T-cell (primary cell): ENCODE data around the gene UMAD1. TPM values are rescaled to one million over a fixed set of nuclear protein-coding genes. Genes with fewer than 3 reads are reported as not detected.

Source experiments
- ATAC-seq, 4 experiments: fragments of 200-7000 bp in 3 of 4; fragments of 150-1000 bp in 1 of 4; cut with Tn5 transposase; replicated peaks in 1 of 4; 1 replicate in 3 of 4; 2 replicates in 1 of 4; pipeline ENCODE4 v1.10.0; 2021; ENCODE audit warnings: moderate library complexity in 3 of 4, mild to moderate bottlenecking in 2 of 4, moderate number of reproducible peaks in 1 of 4
- CTCF ChIA-PET, 2 donors: fragments of 300-600 bp; sonication (Branson Sonifier 250); formaldehyde crosslinking; loops; one replicate each; lab custom pipeline; 2022; ENCODE audit warnings: antibody characterized with exemption in 2 of 2; lab: Charles Lee
- POLR2A ChIA-PET, 2 donors: fragments of 300-600 bp; sonication (Branson Sonifier 250); formaldehyde crosslinking; loops; one replicate each; lab custom pipeline; 2022; ENCODE audit warnings: antibody characterized with exemption in 2 of 2; lab: Charles Lee
- DNase-seq, 35 experiments: peaks; one replicate each; pipeline versions ENCODE4 v3.0.0 to v3.0.0-alpha.2; 2013 to 2023
- H3K27ac ChIP-seq: one replicate; pipeline ENCODE4 v1.5.1; 2013; ENCODE audit warnings: low read length
- H3K27me3 ChIP-seq, 2 experiments: replicated peaks in 1 of 2; 1 replicate in 1 of 2; 2 replicates in 1 of 2; pipeline versions ENCODE4 v1.6.1 to v1.7.0; 2013; ENCODE audit warnings: low read length in 1 of 2, mixed read lengths in 1 of 2; ENCODE audit not compliant: control insufficient read depth in 2 of 2, insufficient read depth in 2 of 2; ENCODE audit errors: extremely low read depth in 1 of 2
- H3K36me3 ChIP-seq, 2 donors: 1 replicate in 1 of 2; 2 replicates in 1 of 2; pipeline versions ENCODE4 v1.6.1 to v1.7.0; 2013; ENCODE audit warnings: low read length in 1 of 2; ENCODE audit not compliant: control insufficient read depth in 2 of 2, insufficient read depth in 1 of 2; ENCODE audit errors: extremely low read depth in 1 of 2
- H3K4me1 ChIP-seq, 2 experiments: 1 replicate in 1 of 2; 2 replicates in 1 of 2; pipeline versions ENCODE4 v1.6.1 to v1.7.0; 2013; ENCODE audit warnings: low read length in 2 of 2, mixed read lengths in 1 of 2; ENCODE audit not compliant: insufficient read depth in 2 of 2, control insufficient read depth in 1 of 2; ENCODE audit errors: extremely low read depth in 1 of 2
- H3K4me3 ChIP-seq, 2 donors: 1 replicate in 1 of 2; 2 replicates in 1 of 2; pipeline versions ENCODE4 v1.5.1 to v1.7.0; 2013; ENCODE audit warnings: mild to moderate bottlenecking in 2 of 2, low read length in 1 of 2, moderate library complexity in 1 of 2; ENCODE audit not compliant: control insufficient read depth in 1 of 2; ENCODE audit errors: extremely low read depth in 1 of 2
- H3K9me3 ChIP-seq: 2 replicates; pipeline ENCODE4 v1.7.0; 2013
- H3K27ac Mint-ChIP-seq, 2 donors: one replicate each; pipeline ENCODE4 v1.8.0; 2020 to 2021; ENCODE audit warnings: mild to moderate bottlenecking in 2 of 2, mixed read lengths in 2 of 2
- H3K27me3 Mint-ChIP-seq, 2 donors: one replicate each; pipeline ENCODE4 v1.8.0; 2021 to 2022; ENCODE audit warnings: mixed read lengths in 2 of 2
- H3K36me3 Mint-ChIP-seq: one replicate; pipeline ENCODE4 v1.8.0; 2021; ENCODE audit warnings: mixed read lengths
- H3K4me1 Mint-ChIP-seq, 3 donors: one replicate each; pipeline ENCODE4 v1.8.0; 2020 to 2022; ENCODE audit warnings: mixed read lengths in 3 of 3, mild to moderate bottlenecking in 1 of 3
- H3K4me3 Mint-ChIP-seq, 3 donors: one replicate each; pipeline ENCODE4 v1.8.0; 2020 to 2022; ENCODE audit warnings: mild to moderate bottlenecking in 3 of 3, mixed read lengths in 3 of 3, moderate library complexity in 3 of 3
- H3K9me3 Mint-ChIP-seq, 3 donors: one replicate each; pipeline ENCODE4 v1.8.0; 2020 to 2022; ENCODE audit warnings: mixed read lengths in 3 of 3
- WGBS: methylation state at CpG from one replicate; pipeline ENCODE4 v1.1.5; 2013; ENCODE audit warnings: missing lambda C conversion rate; ENCODE audit not compliant: insufficient coverage; 5-methylcytosine and 5-hydroxymethylcytosine counted together
- total RNA-seq, 35 experiments: library from RNA in 6 of 35; stranded (reverse) in 6 of 35; fragments of 120-200 nt in 1 of 35; gene quantifications; one replicate each; pipeline versions ENCODE4 v1.2.1 to v1.2.4 and lab custom pipeline; 2013 to 2026

Gene UMAD1
- total RNA-seq, 5 donors from 2014 or later (not counting 1 experiment from before 2014, with no cell fraction given), result 13.8 to 19.8 (median 16.6) TPM

DNA sequence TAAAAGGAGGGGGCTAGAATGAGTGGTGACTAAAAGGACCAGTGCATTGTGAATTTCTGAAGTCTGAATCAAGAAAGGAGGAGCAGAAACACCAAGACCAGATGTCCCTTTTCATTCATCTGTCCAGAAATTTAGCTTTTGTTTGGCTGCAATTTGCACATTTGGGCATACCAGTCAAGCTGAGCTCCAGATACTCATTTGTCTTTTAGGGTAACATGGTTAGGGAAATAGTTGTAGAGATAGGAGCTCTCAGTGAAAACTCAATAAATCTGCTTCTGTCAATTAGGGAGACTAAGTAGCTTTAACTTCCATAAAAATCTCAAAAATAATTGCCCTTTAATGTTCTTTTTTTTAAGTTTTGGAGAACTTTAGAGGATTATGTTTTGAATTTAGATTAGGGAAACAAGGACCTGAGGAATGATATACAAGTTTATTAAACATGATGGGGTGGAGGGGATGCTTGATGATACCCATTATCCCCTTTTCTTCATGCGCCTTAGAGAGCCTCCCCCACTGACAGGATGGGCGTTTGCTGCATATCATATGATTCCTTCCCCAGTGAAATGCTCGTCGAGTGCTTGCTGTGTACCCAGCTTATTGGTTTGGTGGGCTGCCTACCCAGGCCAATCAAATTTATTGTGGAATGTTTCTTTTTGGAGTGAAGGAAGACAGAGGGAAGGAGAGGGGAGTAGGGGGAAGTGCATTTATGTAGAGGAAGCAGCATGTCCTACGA, 128.6 kb downstream of the UMAD1 start:
- H3K27ac ChIP-seq, result no peak overlapping the region
- no peak overlapping the region for H3K4me3 ChIP-seq
- H3K4me3 Mint-ChIP-seq, result no peak overlapping the region
- H3K27ac Mint-ChIP-seq, result no peak overlapping the region
- no peaks in the 10 kb centered on the region for H3K9me3 ChIP-seq
- WGBS, result 90% methylated on average over 2 of the region's 5 CpGs
- peaks cover 37 to 52% (median 49%) of the 10 kb centered on the region in 3 donors for H3K4me1 Mint-ChIP-seq
- ChIA-PET CTCF (interaction anchor here in 1 of 2 donors (1.0 kb wide), 1 partner anchor 88 kb away, joined by 4 read pairs; no protein-coding TSS in a partner anchor), POLR2A (no interaction called here)
- peaks cover 4 to 10% of the 10 kb centered on the region in 2 experiments for H3K4me1 ChIP-seq
- H3K9me3 Mint-ChIP-seq, result no peaks in the 10 kb centered on the region
- H3K36me3 ChIP-seq, result no peaks in the 10 kb centered on the region
- ATAC-seq, result no peak
- H3K27me3 ChIP-seq, result no peaks in the 10 kb centered on the region
- no peaks in the 10 kb centered on the region for H3K27me3 Mint-ChIP-seq
- peaks cover 3% of the 10 kb centered on the region for H3K36me3 Mint-ChIP-seq
- DNase-seq, result no peak

DNA sequence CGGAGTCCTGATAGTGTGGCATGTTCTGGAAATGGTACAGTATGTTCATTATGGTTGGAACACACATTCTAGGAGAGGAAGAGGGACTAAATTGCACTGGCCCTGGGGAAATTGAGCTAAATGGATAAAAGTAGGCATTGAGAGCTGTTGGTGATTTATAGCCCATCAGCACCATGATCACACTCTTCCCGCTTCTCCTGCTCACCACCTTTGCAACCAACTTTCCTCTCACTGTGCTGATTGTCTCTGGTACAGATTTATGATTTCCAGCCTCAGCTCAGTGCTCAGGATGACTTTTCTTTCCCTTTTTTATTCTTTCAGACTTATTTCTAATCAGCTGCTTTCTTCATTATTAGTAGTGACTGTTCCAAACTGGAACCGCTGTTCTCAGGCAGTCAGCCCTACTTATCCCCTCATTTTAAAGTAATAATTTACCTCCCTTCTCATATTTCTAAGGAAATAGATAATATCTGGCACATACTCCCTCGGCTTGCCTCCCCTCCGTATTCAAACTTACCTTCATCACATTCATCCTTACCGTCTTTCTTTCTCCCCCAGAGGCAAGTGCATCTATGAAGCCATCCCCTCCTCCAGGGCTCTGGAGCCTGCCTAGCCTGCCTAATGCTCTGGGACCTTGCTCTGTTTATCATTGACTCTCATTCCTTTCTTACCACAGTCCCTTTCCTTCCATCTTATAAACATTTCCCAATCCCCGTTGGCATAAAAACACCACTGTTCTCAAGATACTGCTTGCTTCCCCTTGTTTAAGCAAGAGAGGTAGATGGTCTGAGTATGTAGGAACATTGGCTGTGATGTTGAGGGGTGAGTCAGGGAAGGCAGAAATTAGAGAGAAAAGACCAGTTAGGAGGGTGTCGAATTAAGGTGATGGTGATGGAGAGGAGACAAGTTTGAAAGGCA, 129.4 kb downstream of the UMAD1 start:
- Histone ChIP-seq H3K27ac (no peak overlapping the region), H3K27me3 (no peaks in the 10 kb centered on the region), H3K4me1 (peaks cover 0 to 3% of the 10 kb centered on the region in 2 experiments), H3K9me3 (no peaks in the 10 kb centered on the region), H3K4me3 (no peak overlapping the region), H3K36me3 (no peaks in the 10 kb centered on the region)
- no peak overlapping the region for H3K4me3 Mint-ChIP-seq
- ATAC-seq (no peak), DNase-seq (no peak)
- ChIA-PET CTCF (no interaction called here), POLR2A (no interaction called here)
- H3K27ac Mint-ChIP-seq, result no peak overlapping the region
- H3K9me3 Mint-ChIP-seq, result no peaks in the 10 kb centered on the region
- peaks cover 29 to 49% (median 40%) of the 10 kb centered on the region in 3 donors for H3K4me1 Mint-ChIP-seq
- WGBS, result 90% methylated on average over 5 of the region's 8 CpGs
- H3K27me3 Mint-ChIP-seq, result no peaks in the 10 kb centered on the region
- H3K36me3 Mint-ChIP-seq, result peaks cover 7% of the 10 kb centered on the region

DNA sequence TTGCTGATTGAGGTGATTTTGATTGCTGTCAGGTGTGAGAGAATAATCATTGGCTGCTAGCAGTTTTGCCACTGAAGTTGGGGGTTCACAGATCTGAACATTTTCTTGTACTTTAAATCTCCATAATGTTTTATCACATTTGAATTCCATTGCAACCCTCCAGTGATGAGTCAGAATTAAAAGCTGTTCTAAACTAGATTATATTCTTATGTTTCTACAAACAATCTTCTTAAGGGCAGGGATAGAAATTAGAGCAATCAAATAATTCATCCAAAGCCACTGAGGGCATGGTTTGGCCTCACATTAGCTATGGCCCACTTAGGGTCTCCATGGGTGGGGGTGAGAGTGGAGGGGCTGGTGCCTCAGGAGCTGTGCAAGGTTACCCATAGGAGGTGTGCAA, 130.9 kb downstream of the UMAD1 start:
- no peaks in the 10 kb centered on the region for H3K36me3 ChIP-seq
- peaks cover 7% of the 10 kb centered on the region for H3K36me3 Mint-ChIP-seq
- H3K27ac Mint-ChIP-seq, result no peak overlapping the region
- H3K27ac ChIP-seq, result no peak overlapping the region
- ATAC-seq, result no peak
- no peak overlapping the region for H3K4me3 ChIP-seq
- no peaks in the 10 kb centered on the region for H3K27me3 ChIP-seq
- no peaks in the 10 kb centered on the region for H3K27me3 Mint-ChIP-seq
- ChIA-PET CTCF (interaction anchor here (0.9 to 1.7 kb wide), 4 partner anchors 9 to 419 kb away, joined by 3 to 6 read pairs (median 4); no protein-coding TSS in a partner anchor), POLR2A (interaction anchor here in 1 of 2 donors (0.7 kb wide), 1 partner anchor 135 kb away, joined by 4 read pairs; no protein-coding TSS in a partner anchor)
- no peaks in the 10 kb centered on the region for H3K9me3 Mint-ChIP-seq
- peaks cover 25 to 43% (median 33%) of the 10 kb centered on the region in 3 donors for H3K4me1 Mint-ChIP-seq
- H3K9me3 ChIP-seq, result no peaks in the 10 kb centered on the region
- no peak overlapping the region for H3K4me3 Mint-ChIP-seq
- no peaks in the 10 kb centered on the region for H3K4me1 ChIP-seq
- no peak for DNase-seq

DNA sequence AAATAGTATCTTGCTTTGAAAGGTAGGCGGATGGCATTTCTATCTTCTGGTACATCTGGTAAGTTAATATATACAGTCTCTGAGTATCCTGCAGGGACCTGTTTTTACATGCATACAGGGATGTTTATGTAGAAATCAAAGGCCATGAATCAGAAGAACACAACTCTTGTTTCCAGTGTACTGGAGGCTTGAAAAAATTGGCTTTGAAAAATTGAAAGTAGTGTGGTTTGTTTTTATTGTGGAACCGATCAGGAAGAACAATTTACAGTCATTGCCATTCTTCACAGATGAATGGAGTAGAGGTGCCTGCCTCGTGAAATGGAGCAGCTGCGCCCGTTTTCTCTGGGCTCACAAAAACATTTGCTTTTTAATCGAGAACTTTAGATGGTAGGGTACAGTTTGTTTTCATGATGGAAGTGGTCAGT, 131.9 kb downstream of the UMAD1 start:
- H3K27ac ChIP-seq, result no peak overlapping the region
- no peaks in the 10 kb centered on the region for H3K27me3 Mint-ChIP-seq
- H3K4me3 ChIP-seq, result no peak overlapping the region
- H3K27me3 ChIP-seq, result no peaks in the 10 kb centered on the region
- no peaks in the 10 kb centered on the region for H3K4me1 ChIP-seq
- peak; percentile 34 to 73 (median 54) for ATAC-seq
- no peaks in the 10 kb centered on the region for H3K9me3 Mint-ChIP-seq
- peak overlapping the region; percentile 74 to 79 for H3K27ac Mint-ChIP-seq
- H3K36me3 ChIP-seq, result no peaks in the 10 kb centered on the region
- peak in 1 of 35 experiments; percentile 17 for DNase-seq
- CTCF ChIA-PET, result interaction anchor here in 1 of 2 donors (0.7 to 1.7 kb wide), 6 partner anchors 8 to 418 kb away, joined by 3 to 9 read pairs (median 4); partner anchors contain the start of gene RPA3
- 50% methylated on average over 2 of the region's 6 CpGs for WGBS
- H3K9me3 ChIP-seq, result no peaks in the 10 kb centered on the region
- H3K4me1 Mint-ChIP-seq, result peaks cover 25 to 43% (median 33%) of the 10 kb centered on the region in 3 donors
- POLR2A ChIA-PET, result interaction anchor here (0.6 to 0.7 kb wide), 3 partner anchors 14 to 92 kb away, joined by 3 read pairs; no protein-coding TSS in a partner anchor
- H3K36me3 Mint-ChIP-seq, result peaks cover 7% of the 10 kb centered on the region
- peak overlapping the region; percentile 57 to 78 (median 76) for H3K4me3 Mint-ChIP-seq

DNA sequence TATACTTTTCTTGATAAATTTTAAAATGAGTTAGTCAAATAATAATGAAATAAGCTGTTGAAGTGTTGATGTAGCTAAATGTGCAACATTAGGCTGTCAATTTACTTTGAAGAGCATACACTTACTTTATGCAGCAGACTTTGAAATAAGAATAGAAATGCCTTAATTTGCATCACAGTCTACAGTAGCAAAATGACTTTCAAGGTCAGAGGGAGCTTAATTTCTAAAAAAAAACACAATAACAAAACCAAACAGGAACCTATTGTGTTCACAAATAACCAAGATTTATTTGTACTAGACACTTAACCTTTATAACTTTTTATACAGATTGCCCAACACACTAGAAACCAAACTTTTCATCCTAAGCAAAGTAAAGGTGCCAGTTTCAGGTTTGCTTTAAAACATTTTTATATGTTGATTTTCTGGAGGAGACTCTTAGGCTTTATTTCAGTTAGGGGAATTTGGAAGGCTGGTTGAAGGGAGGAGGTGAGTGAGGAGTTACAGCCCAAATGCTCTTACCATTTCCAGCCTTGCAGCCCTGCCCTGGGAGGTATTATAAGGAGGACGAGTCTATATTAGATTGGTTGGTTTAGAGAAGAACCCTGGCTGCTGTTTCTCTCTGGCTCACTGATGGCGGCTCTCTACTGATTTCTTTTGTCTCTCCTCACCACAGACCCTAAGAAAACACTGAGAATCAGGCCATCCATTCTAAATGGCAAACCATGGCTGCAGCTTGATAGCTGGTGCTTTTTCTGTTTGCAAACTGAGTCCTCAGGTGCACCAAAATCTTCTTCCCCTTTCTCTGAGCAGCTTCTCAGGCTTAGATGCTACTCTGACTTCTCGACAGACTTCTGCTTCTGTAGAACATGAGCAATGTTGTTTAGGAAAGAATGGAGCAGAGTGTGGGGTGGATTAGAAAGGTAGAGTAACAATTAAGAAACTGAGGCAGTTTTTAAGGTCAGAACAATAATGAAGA, 133.1 kb downstream of the UMAD1 start:
- H3K9me3 ChIP-seq, result no peaks in the 10 kb centered on the region
- Mint-ChIP-seq H3K4me3 (no peak overlapping the region), H3K9me3 (no peaks in the 10 kb centered on the region), H3K27ac (no peak overlapping the region), H3K36me3 (peaks cover 7% of the 10 kb centered on the region), H3K4me1 (peaks cover 25 to 43% (median 33%) of the 10 kb centered on the region in 3 donors), H3K27me3 (no peaks in the 10 kb centered on the region)
- CTCF ChIA-PET, result interaction anchor here in 1 of 2 donors (0.5 to 1.4 kb wide), 3 partner anchors 9 to 69 kb away, joined by 3 to 9 read pairs (median 3); partner anchors contain the start of gene RPA3
- WGBS, result 90% methylated on average over 1 of the region's 3 CpGs
- H3K36me3 ChIP-seq, result no peaks in the 10 kb centered on the region
- POLR2A ChIA-PET, result interaction anchor here (0.5 to 0.7 kb wide), 3 partner anchors 15 to 728 kb away, joined by 3 to 6 read pairs (median 4); no protein-coding TSS in a partner anchor
- DNase-seq, result no peak
- no peak for ATAC-seq
- no peak overlapping the region for H3K4me3 ChIP-seq
- no peak overlapping the region for H3K27ac ChIP-seq
- H3K4me1 ChIP-seq, result no peaks in the 10 kb centered on the region
- no peaks in the 10 kb centered on the region for H3K27me3 ChIP-seq
